Measurements from ENCODE around the gene PRKCH.

- no peak for TF ChIP-seq EZH2phosphoT487 (IDR thresholded peaks at IDR 0.05; ENCODE audit: low read depth, severe bottlenecking, unreplicated experiment)
- TF ChIP-seq EZH2 (IDR thresholded peaks at IDR 0.05; ENCODE audit: borderline replicate concordance): no peak
Observed at GRCh38 chr14:61453103-61453767, 131.9 kb downstream of the PRKCH start.

Data from hepatocyte (in vitro differentiated cells).